HL-60 (cell line): ENCODE results near the gene IFITM5.

Experiments
- POLR2AphosphoS5 ChIP-seq: IDR thresholded peaks from 2 replicates; pipeline ENCODE4 v1.6.1; 2012; ENCODE audit warnings: low read depth
- SPI1 ChIP-seq: IDR thresholded peaks from 2 replicates; pipeline ENCODE4 v1.6.1; 2012; ENCODE audit warnings: low read depth, mild to moderate bottlenecking, borderline replicate concordance
- TF ChIP-seq, protein P1 (sequence below): IDR thresholded peaks from one replicate; pipeline ENCODE4 v1.5.1; 2011; ENCODE audit warnings: low read length, control low read depth, inconsistent platforms; ENCODE audit not compliant: insufficient read depth
- TF ChIP-seq, protein P2 (sequence below): IDR thresholded peaks from 2 replicates; pipeline ENCODE4 v1.6.1; 2012; ENCODE audit warnings: low read depth; ENCODE audit not compliant: insufficient replicate concordance

DNA sequence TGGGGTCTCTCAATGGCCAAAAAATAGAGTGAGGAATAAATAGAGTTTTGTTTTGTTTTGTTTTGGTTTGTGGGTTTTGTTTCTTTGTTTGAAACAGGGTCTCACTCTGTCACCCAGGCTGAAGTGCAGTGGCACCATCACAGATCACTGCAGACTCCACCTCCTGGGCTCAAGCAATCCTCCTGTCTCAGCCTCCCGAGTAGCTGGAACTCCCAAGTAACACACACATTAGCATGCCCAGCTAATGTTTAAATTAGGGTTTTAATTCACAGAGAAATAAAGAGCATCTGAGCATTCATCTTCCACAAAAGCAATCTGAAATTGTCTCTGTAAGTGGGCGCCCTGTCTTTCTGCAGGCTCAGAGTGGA, 30.5 kb upstream of the IFITM5 start:
- TF ChIP-seq, protein P1, sequence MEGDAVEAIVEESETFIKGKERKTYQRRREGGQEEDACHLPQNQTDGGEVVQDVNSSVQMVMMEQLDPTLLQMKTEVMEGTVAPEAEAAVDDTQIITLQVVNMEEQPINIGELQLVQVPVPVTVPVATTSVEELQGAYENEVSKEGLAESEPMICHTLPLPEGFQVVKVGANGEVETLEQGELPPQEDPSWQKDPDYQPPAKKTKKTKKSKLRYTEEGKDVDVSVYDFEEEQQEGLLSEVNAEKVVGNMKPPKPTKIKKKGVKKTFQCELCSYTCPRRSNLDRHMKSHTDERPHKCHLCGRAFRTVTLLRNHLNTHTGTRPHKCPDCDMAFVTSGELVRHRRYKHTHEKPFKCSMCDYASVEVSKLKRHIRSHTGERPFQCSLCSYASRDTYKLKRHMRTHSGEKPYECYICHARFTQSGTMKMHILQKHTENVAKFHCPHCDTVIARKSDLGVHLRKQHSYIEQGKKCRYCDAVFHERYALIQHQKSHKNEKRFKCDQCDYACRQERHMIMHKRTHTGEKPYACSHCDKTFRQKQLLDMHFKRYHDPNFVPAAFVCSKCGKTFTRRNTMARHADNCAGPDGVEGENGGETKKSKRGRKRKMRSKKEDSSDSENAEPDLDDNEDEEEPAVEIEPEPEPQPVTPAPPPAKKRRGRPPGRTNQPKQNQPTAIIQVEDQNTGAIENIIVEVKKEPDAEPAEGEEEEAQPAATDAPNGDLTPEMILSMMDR, result no peak
- TF ChIP-seq SPI1 (no peak), POLR2AphosphoS5 (no peak)
- TF ChIP-seq, protein P2, sequence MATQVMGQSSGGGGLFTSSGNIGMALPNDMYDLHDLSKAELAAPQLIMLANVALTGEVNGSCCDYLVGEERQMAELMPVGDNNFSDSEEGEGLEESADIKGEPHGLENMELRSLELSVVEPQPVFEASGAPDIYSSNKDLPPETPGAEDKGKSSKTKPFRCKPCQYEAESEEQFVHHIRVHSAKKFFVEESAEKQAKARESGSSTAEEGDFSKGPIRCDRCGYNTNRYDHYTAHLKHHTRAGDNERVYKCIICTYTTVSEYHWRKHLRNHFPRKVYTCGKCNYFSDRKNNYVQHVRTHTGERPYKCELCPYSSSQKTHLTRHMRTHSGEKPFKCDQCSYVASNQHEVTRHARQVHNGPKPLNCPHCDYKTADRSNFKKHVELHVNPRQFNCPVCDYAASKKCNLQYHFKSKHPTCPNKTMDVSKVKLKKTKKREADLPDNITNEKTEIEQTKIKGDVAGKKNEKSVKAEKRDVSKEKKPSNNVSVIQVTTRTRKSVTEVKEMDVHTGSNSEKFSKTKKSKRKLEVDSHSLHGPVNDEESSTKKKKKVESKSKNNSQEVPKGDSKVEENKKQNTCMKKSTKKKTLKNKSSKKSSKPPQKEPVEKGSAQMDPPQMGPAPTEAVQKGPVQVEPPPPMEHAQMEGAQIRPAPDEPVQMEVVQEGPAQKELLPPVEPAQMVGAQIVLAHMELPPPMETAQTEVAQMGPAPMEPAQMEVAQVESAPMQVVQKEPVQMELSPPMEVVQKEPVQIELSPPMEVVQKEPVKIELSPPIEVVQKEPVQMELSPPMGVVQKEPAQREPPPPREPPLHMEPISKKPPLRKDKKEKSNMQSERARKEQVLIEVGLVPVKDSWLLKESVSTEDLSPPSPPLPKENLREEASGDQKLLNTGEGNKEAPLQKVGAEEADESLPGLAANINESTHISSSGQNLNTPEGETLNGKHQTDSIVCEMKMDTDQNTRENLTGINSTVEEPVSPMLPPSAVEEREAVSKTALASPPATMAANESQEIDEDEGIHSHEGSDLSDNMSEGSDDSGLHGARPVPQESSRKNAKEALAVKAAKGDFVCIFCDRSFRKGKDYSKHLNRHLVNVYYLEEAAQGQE, result no peak
